LNCAP (cell line): ENCODE measurements around the gene FURIN.
A peak's percentile ranks its signal among the peaks of the same experiment; 100 is the strongest.

Experiments
- TF ChIP-seq, protein P1 (sequence below): fragments of 450-650 bp; IDR thresholded peaks from 2 replicates; pipeline ENCODE4 v1.5.1; 2017; ENCODE audit warnings: mild to moderate bottlenecking

FURIN gene

DNA sequence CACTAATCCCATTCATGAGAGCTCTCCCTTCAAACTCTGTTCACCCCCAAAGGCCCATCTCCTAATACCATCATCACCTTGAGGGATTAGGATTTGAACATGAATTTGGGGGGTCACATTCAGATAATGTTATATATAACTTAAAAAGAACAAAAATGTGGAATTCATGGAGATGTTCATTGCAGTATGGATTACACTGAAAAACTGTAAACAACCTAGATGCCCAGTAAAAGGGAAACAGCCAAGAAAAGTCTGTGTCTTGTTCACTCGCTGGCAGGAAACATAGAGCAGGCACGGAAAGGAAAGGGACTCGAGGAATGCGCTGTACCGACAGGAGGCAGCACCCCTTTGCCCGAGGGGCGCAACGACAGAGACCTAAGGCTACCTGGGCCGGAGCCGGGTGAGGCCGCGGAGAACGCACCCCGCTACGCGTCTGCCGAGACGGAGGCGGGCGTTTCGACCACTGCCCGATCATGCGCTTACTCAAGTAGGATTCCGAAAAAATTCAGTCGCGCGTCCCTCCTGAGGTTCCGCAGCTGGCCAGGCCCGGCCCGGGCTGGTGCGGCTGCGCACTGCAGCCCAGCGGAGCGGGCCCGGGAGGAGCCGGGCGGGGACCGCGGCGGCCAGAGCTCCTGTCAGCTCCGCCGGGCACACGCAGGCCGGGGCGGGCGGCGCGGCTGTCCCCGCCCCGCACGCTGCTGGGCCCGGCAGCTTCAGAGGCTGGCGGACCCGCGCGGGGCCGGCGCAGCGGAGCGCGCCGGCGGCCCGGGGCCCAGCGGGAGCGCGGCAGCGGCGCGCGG, 33.9 kb downstream of the FURIN start:
- TF ChIP-seq, protein P1, sequence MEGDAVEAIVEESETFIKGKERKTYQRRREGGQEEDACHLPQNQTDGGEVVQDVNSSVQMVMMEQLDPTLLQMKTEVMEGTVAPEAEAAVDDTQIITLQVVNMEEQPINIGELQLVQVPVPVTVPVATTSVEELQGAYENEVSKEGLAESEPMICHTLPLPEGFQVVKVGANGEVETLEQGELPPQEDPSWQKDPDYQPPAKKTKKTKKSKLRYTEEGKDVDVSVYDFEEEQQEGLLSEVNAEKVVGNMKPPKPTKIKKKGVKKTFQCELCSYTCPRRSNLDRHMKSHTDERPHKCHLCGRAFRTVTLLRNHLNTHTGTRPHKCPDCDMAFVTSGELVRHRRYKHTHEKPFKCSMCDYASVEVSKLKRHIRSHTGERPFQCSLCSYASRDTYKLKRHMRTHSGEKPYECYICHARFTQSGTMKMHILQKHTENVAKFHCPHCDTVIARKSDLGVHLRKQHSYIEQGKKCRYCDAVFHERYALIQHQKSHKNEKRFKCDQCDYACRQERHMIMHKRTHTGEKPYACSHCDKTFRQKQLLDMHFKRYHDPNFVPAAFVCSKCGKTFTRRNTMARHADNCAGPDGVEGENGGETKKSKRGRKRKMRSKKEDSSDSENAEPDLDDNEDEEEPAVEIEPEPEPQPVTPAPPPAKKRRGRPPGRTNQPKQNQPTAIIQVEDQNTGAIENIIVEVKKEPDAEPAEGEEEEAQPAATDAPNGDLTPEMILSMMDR, result peak; percentile 76

DNA sequence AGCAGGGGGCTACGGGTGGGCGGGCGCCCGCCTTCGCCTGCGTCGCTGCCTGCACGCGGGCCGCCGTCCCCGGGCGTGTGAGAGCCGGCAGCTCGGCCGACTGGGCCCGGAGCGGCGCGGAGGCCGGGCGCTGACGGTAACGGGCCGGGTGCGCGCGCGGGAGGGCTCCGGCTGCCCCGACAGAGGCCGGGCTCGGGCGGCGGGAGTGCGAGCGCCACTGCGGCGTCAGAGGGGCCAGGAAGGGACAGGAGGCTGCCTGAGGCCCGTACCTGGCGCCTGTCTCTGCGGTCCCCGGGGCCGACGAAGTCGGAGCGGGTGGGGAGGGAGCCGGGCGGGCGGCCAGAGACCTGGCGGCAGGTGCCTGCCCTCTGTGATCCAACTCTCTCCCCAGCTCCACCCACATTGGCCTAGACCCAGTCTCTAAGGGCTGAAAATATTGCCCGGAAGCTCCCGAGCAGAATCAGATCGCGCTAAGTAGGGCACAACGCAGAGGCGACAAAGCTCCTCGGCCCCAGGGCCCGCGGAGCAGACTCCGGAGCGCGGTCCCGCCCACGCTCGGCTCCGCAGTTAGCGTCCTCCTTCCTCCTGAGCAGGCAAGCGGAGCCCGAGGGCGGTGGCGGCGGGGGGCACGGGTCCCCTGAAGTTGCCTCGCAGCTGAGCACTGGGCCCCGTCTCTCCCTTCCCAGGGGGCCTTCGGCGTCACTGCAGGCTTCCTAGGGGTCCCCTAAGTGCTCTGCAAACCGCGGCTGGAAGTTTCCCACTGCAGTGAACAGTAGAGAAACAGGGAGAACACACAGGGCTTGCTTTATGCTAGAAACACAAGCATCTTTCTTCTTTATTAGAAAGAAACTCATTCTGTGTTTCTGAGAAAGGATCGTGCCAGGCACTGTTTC, 34.7 kb downstream of the FURIN start, which contains the start of gene MAN2A2:
MAN2A2 (plus strand) TSS at position 463 of the 893 bp plus-strand sequence. CDS start 906 bp downstream, outside the sequence.
- TF ChIP-seq, protein P1, result no peak

DNA sequence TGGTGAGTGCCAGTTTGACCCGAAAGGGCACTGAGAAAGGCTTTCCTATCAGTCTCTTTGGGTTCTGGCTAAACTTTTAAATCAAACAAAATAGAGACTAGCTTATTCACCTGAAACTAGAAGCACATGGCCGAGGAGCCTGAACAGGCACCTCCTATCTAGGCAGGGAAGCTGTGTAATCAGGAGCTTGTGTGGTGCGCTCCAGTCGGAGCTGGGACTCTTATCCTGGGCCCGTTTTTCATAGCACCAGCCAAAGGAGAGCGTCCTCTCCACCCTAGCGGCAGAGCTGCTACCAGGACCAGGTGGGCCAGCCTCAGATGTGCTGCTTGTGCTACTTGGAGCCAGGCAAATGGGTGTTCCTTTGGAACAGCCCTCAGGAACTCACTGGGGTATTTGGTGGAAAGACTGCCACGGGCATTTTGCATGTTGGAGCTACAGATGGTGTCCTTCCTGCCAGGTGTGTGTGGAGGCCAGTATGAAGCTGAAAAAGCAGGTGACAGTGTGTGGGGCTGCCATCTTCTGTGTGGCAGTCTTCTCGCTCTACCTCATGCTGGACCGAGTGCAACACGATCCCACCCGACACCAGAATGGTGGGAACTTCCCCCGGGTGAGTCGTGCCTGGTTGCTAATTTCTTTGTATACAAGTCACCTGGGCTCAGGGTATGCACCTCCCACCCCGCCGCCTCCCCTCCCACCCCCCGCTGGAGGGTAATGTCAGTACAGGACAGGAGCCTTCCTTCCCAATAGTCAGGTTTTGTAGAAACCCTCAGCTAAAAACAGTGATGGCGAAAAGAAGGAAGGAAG, 35.5 kb downstream of the FURIN start:
- TF ChIP-seq, protein P1, result peak; percentile 20; the same call in 1 of the 2 replicates

DNA sequence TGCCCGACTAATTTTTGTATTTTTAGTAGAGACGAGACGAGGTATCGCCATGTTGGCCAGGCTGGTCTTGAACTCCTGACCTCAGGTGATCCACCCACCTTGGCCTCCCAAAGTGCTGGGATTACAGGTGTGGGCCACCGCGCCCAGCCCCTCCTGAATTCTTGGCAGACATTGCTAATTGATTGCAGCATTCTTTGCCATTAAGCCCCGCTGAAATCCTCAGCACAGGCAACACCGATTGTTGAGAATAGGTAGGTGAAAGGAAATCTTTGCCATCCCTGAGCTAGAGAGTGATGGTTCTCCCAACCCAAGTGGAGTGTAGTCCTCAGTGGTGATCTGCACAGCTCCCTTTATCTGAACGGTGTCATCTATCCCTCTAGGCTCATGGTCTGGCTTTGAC, 36.4 kb downstream of the FURIN start:
- TF ChIP-seq, protein P1, result no peak

DNA sequence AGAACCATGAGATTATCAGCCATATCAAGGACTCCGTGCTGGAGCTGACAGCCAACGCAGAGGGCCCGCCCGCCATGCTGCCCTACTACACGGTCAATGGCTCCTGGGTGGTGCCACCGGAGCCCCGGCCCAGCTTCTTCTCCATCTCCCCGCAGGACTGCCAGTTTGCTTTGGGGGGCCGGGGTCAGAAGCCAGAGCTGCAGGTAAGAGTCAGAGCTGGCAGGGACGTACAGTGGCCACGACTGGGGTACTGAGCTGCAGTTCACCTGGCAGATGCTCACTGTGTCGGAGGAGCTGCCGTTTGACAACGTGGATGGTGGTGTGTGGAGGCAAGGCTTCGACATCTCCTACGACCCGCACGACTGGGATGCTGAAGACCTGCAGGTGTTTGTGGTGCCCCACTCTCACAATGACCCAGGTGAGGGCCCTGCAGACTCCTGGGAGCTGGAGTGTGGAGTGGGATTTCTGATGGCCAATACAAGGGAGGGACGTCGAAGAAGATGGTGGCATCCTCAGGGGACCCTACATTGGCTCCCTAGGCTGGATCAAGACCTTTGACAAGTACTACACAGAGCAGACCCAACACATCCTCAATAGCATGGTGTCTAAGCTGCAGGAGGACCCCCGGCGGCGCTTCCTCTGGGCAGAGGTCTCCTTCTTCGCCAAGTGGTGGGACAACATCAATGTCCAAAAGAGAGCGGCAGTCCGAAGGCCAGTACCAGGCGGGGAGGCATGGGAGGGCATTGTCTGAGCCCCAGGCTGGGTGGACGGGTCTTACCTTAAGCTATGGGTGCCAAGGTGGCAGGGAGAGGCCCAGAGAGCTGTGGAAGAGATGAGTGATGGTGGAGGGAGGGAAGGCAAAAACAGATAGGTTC, 37.2 kb downstream of the FURIN start:
- TF ChIP-seq, protein P1, result no peak

DNA sequence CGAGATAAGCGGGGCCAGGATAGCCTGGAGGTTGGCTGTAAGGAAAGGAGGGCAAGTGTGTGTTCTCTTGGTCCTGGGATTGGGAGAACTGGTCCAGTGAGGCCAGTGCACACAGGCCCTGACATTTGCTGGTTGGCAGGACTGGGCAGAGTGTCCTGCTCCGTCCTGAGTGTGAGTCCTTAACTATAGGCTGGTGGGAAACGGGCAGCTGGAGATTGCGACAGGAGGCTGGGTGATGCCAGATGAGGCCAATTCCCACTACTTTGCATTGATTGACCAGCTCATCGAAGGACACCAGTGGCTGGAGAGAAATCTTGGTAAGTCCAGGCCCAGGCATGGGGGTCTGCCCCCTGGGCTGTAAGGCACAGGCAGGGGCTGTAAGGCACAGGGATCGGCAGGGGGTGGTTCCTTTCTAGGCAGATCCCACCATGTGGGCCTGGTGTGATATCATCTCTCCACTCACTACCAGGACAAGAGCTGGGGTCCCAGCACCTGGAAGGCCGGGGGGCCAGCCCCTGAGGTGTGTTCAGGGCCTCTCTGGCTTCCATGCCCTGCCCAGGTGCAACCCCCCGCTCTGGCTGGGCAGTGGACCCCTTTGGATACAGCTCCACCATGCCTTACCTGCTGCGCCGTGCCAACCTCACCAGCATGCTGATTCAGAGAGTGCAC, 37.9 kb downstream of the FURIN start:
- TF ChIP-seq, protein P1, result no peak
